Astrocyte of the spinal cord (primary cell): ENCODE measurements around the gene TTLL12.

Experiments
- DNase-seq: peaks from one replicate; pipeline ENCODE4 v3.0.0; 2011; ENCODE audit warnings: low read depth, low spot score
- H3K4me3 ChIP-seq: 2 replicates; pipeline ENCODE4 v1.5.1; 2011; ENCODE audit warnings: low read depth, mild to moderate bottlenecking, low read length, moderate library complexity
- in situ Hi-C: cut with HindIII; loops from 2 replicates; pipeline ENCODE4 v1.10.0; 2017; ENCODE audit warnings: low sequenced_read_pairs
- TF ChIP-seq, protein P1 (sequence below): IDR thresholded peaks from 2 replicates; pipeline ENCODE4 v1.5.1; 2012; ENCODE audit warnings: low read depth, mild to moderate bottlenecking, low read length, inconsistent platforms

Gene TTLL12

DNA sequence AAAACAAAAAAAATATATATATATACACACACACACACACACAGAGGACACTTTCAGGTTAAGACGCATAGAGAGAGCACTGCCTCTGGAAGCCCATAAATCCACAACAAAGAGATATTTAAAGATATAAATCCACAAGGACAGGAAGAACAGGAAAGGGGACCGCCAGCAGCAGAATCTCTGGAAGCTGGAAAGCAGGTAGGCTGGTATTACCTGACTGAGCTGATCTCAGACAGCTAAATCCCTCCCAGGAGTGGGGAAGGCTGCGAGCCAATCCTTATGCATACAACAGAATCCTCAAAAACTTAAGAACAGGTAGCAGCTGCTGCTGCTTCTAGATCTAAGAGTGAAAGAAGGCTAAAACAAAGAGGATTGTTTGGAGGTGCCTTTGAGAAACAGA is 42.0 kb downstream of the TTLL12 start:
- H3K4me3 ChIP-seq: no peak overlapping the region
- TF ChIP-seq, protein P1, sequence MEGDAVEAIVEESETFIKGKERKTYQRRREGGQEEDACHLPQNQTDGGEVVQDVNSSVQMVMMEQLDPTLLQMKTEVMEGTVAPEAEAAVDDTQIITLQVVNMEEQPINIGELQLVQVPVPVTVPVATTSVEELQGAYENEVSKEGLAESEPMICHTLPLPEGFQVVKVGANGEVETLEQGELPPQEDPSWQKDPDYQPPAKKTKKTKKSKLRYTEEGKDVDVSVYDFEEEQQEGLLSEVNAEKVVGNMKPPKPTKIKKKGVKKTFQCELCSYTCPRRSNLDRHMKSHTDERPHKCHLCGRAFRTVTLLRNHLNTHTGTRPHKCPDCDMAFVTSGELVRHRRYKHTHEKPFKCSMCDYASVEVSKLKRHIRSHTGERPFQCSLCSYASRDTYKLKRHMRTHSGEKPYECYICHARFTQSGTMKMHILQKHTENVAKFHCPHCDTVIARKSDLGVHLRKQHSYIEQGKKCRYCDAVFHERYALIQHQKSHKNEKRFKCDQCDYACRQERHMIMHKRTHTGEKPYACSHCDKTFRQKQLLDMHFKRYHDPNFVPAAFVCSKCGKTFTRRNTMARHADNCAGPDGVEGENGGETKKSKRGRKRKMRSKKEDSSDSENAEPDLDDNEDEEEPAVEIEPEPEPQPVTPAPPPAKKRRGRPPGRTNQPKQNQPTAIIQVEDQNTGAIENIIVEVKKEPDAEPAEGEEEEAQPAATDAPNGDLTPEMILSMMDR: no peak
- in situ Hi-C loops: no loop called here

DNA sequence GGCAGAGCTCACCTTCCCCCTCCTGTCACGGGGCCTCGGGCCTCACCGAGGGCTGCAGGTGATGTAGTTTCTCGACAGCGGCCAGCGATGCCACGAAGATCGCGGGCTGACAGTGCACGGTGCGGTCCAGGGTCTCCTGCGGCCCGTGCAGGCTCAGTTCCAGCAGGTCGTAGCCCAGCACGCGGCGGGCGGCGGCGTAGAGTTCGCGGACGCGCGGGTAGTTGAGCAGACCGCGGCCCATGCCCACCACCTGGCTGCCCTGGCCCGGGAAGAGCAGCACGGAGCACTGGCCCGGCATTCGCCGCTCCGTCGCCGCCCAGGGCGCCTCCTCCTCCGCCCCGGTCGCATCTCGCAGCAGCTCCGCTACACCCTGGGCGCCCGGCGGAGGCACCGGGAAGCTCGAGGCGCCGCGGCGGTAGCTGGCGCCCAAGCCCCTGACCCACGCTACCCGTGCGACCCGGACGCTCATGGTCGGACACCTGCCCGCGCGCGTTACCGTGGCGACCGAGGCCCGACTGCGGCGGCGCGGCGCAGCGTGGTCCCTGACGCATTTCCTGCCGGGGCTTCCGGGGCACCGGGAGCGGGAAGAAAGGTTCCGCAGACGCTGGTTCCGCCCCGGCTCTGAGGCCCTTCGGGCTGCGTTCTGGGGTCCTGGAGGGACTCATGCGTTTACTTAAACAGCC is 43.9 kb downstream of the TTLL12 start, which contains the start of gene MCAT:
MCAT (minus strand) TSS at position 519 of the 683 bp plus-strand sequence; CDS start at position 469, 50 bp downstream.
- TF ChIP-seq, protein P1: no peak
- peak within 1 kb of the TSS; percentile 84 for H3K4me3 ChIP-seq
- in situ Hi-C loops: no loop called here
- DNase-seq: peak; percentile 76

More for the DNA sequence above, 42.0 kb downstream of the TTLL12 start:
- no peak for DNase-seq

DNA sequence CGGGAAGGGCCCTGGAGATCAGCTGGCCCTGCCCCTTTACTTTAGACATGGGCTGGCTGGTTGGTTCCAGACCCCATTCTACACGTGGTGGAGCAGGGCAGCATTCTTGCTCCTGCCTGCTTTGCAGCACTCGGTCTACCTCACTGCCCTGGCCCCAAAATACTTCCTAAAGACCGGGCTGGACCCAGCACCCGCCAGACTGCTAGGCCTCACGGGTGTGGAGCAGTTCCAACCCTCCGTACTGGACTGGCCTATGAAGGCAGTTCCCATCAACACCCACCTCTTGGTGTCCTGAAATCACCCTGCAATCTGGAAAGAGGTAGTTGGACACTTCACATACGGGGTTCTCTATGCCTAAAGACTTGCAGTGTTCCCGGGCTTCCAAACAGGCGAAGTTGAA is 50.1 kb downstream of the TTLL12 start:
- no peak overlapping the region for H3K4me3 ChIP-seq
- DNase-seq: no peak
- TF ChIP-seq, protein P1: no peak
- in situ Hi-C loops: no loop called here

DNA sequence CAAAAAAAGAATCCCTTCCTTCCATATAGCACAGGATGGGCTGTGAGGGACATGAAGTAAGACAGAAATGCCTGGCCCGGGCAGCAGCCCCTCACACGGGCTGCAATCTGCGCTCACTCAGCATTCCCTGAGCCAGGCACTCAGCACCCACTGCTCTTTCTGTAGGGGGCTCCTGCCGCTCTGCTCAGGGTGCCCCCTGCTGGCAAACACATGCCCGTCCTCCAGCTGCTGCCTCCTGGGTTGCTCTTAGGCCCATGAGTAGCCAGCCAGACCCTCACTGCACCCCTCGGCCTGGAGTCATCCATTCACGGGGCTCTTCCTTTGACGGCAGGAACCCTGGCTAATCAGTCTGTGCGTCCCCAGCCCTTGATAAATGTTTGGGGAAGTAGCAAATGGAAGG is 50.7 kb downstream of the TTLL12 start:
- in situ Hi-C loops: no loop called here

DNA sequence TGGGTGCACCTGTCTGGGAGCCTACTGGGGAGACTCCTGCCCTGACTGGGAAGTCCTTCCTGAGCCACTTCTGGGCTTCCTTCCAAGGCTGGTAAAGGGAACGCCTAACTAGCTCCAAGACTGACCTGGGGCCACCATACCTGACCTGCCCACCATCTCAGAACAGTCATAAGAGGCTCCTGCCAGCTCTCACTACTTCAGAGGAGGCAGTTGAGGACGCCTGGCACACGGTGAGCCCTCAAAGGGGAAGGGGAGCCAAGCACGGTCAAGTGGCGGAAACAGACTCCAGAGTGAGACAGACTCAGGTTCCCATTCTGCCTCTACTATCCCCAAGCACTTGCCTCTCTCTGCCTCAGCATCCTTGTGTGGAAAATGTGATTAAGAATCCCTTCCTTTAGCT is 51.4 kb downstream of the TTLL12 start:
- DNase-seq: no peak
- TF ChIP-seq, protein P1: no peak
- in situ Hi-C loops: no loop called here
- no peak overlapping the region for H3K4me3 ChIP-seq

More for the DNA sequence above, 50.7 kb downstream of the TTLL12 start:
- no peak overlapping the region for H3K4me3 ChIP-seq
- peak; percentile 23 for DNase-seq
- TF ChIP-seq, protein P1: peak; percentile 81

DNA sequence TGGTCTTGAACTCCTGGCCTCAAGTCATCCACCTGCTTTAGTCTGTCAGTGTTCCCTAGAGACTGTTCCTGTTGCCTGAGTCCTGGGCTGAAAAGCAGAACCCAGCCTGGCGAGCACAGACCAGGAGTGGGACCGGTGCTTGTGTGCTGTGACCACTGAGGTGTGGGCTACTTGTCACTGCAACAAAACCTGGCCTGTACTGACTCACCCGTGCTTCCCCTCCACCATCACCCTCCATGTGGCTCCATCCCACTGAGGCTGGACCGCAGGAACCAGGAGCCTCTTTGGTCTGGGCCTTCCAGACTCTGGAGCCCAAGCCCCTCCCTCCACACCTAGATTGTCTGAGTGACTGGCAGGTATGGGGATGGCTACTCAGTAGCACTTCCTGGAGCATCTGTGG is 52.4 kb downstream of the TTLL12 start:
- TF ChIP-seq, protein P1: no peak
- H3K4me3 ChIP-seq: no peak overlapping the region
- DNase-seq: no peak
- in situ Hi-C loops: no loop called here
